Stimulated activated CD4-positive, alpha-beta T cell treated with anti-CD3 and anti-CD28 coated beads, Interleukin-1b, Interleukin-23, amount 100 ng/mL, for 4 hours (primary cell): Measurements from ENCODE around the gene LEAP2.

Source experiments
- DNase-seq, 2 donors: peaks; one replicate each; pipeline ENCODE4 v3.0.0-alpha.2; 2020; ENCODE audit warnings: low read depth in 2 of 2

The LEAP2 gene

GRCh38 chr5:132873119-132873929, at the start of gene LEAP2:
LEAP2 (plus strand) TSS chr5:132873668; CDS start chr5:132873695, 27 bp downstream.
- DNase-seq = no peak

GRCh38 chr5:132824426-132824825, 49.0 kb upstream of the LEAP2 start:
- DNase-seq = no peak

- DNase-seq = no peak
Observed at GRCh38 chr5:132825033-132825833, 48.2 kb upstream of the LEAP2 start.

GRCh38 chr5:132825834-132826391, 47.6 kb upstream of the LEAP2 start:
- DNase-seq = no peak

- no peak for DNase-seq
Observed at GRCh38 chr5:132826424-132827082, 46.9 kb upstream of the LEAP2 start.

- DNase-seq = no peak
Observed at GRCh38 chr5:132827943-132828673, 45.4 kb upstream of the LEAP2 start.

GRCh38 chr5:132828846-132829494, 44.5 kb upstream of the LEAP2 start:
- DNase-seq = no peak

- DNase-seq = peak; percentile 60 to 70
Observed at GRCh38 chr5:132829742-132830435, 43.6 kb upstream of the LEAP2 start.

GRCh38 chr5:132830436-132831094, 42.9 kb upstream of the LEAP2 start, which contains the start of gene SHROOM1:
SHROOM1 (minus strand) TSS chr5:132830647; CDS start chr5:132826140, 4,507 bp downstream.
- DNase-seq = no peak

GRCh38 chr5:132831095-132831860, 42.2 kb upstream of the LEAP2 start:
- no peak for DNase-seq

- DNase-seq = no peak
Observed at GRCh38 chr5:132832612-132833011, 40.9 kb upstream of the LEAP2 start.

GRCh38 chr5:132834057-132834456, 39.4 kb upstream of the LEAP2 start:
- DNase-seq = no peak

- no peak for DNase-seq
Observed at GRCh38 chr5:132836852-132837251, 36.6 kb upstream of the LEAP2 start.

GRCh38 chr5:132837868-132838267, 35.6 kb upstream of the LEAP2 start:
- no peak for DNase-seq

- DNase-seq = no peak
Observed at GRCh38 chr5:132838516-132839282, 34.8 kb upstream of the LEAP2 start.

- no peak for DNase-seq
Observed at GRCh38 chr5:132839426-132840301, 33.8 kb upstream of the LEAP2 start.

GRCh38 chr5:132840313-132840712, 33.2 kb upstream of the LEAP2 start:
- DNase-seq = no peak
